ENCODE measurements around the gene SLC35D1.
"Not testable (repeated sequence)": the region's sequence is repeated elsewhere in the genome, so short reads cannot be mapped to it uniquely, and the experiment has no call there.

The SLC35D1 gene

GRCh38 chr1:66982561-66983260, 71.2 kb downstream of the SLC35D1 start:
- DNase-seq = no peak

- no peak for DNase-seq
These were observed 72.3 kb downstream of the SLC35D1 start for GRCh38 chr1:66981679-66982078.

GRCh38 chr1:66980745-66981367, 73.1 kb downstream of the SLC35D1 start:
- DNase-seq = no peak

GRCh38 chr1:66979621-66980020, 74.3 kb downstream of the SLC35D1 start:
- DNase-seq = not testable (repeated sequence)

- no peak for DNase-seq
These were observed 75.7 kb downstream of the SLC35D1 start for GRCh38 chr1:66978201-66978600.

DNA sequence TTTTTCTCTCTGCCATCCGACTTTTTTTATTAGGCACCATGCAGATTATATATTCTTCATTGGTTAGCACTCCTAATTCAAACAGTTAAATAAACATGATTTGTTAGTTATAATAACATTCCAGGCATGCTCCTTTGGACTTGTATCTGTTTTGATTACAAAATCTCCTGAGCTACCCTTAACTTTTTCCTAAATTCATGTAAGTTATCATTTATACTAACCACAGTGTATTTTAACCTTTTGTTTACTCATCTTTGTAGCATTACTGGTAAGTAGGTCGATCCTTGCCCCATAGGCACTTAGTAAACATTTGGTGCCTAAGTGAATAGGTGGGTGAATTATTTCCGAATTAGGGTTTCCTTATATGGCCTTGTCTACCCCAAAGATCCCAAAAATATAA, 85.4 kb downstream of the SLC35D1 start:
- DNase-seq = no peak

DNA sequence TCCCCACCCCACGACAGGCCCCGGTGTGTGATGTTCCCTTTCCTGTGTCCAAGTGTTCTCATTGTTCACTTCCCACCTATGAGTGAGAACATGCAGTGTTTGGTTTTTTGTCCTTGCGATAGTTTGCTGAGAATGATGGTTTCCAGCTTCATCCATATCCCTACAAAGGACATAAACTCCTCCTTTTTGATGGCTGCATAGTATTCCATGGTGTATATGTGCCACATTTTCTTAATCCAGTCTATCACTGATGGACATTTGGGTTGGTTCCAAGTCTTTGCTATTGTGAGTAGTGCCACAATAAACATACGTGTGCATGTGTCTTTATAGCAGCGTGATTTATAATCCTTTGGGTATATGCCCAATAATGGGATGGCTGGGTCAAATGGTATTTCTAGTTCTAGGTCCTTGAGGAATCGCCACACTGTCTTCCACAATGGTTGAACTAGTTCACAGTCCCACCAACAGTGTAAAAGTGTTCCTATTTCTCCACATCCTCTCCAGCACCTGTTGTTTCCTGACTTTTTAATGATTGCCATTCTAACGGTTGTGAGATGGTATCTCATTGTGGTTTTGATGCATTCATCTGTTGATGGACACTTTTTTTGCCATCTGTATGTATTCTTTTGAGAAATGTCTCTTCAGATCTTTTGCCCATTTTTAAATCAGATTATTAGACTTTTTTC, 87.6 kb downstream of the SLC35D1 start:
- not testable (repeated sequence) for DNase-seq

DNA sequence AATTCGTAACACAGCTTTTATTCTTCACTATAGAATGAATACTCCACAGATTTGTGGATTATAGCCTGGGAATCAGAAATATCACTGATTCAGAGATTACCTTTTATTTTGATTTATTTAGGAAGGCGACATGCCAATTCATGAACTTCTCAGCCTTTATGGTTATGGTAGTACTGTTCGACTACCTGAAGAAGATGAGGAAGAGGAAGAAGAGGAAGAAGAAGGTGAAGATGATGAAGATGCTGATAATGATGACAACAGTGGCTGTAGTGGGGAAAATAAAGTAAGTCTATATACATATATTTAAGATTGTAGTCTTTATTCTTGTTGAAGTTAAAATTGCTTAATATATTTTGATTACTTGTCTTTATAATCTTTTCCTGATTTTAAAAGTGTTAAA, 96.0 kb downstream of the SLC35D1 start:
- no peak for DNase-seq

- no peak for DNase-seq
These were observed 99.7 kb downstream of the SLC35D1 start for GRCh38 chr1:66954208-66954607.

DNA sequence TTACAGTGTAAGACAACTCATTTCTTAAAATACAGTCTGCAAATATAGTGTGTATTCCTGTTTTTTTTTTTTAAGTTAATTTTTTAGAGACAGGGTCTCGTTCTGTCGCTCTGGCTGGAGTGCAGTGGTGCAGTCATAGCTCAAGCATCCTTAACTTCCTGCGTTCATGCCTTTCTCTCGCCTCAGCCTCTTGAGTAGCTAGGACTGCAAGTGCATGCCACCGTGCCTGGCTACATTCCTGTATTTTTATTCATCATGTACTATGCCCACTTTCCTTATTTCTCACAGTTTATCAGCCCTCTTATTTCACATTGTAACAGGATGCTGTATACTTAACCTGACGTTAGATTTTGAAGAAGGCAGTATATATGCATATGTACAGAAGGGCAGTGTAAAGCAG, 102.4 kb downstream of the SLC35D1 start:
- DNase-seq = no peak

Measured in cerebellar nuclear complex (tissue), 1 donor.